Heart left ventricle (tissue), 13 donors: ENCODE data around the gene CDH6.

Experiments used
- CTCF ChIP-seq, 12 donors: fragments of 200-600 bp; sonication (generic) in 4 of 12; IDR thresholded peaks; one replicate each; pipeline versions ENCODE4 v1.5.0 to v1.8.0; 2018 to 2022; ENCODE audit warnings: antibody characterized with exemption in 12 of 12, mild to moderate bottlenecking in 5 of 12
- POLR2A ChIP-seq, 2 donors: fragments of 450-650 bp; IDR thresholded peaks; one replicate each; pipeline ENCODE4 v1.6.1; 2017; ENCODE audit warnings: antibody characterized with exemption in 2 of 2, mild to moderate bottlenecking in 2 of 2, moderate library complexity in 2 of 2
- donor health status: ischemic (EF 13 %, LVEDD 7.1; RV severe dilation, severe dysfunction).
- donor health status: DM: no; HTN: yes; CAD: no.
- donor health status: DM: no; HTN: no; CAD: no.
- donor health status: ischemic (EF 25% LVEDD 6.9; RV normal size, moderate dysfunction).
- donor health status: ischemic (EF 25% LVEDD 5.7; RV mildly dilated, moderate dysfunction).
- donor health status: ischemic (EF 35%, LVEDD 5.7; RV mildly dilated, moderate dysfunction).
- donor health status: nonischemic (EF 11% LVEDD 7.7; RV severe dilation, severe dysfunction).
- donor health status: DM: yes; HTN: yes; CAD: no.
- donor health status: PGD.
- donor health status: ischemic (EF 29% LVEDD 5.4; RV normal size, mild dysfunction).
- donor health status: nonischemic (EF 23%, LVEDD 6.1; RV moderate dilation, normal function).

GRCh38 chr5:31221001-31221400 is 27.5 kb downstream of the CDH6 start:
- TF ChIP-seq POLR2A (IDR thresholded peaks at IDR 0.05), result no peak
- no peak for TF ChIP-seq CTCF (IDR thresholded peaks at IDR 0.05)
